GM23338 (cell line): ENCODE measurements around the gene NLRC5. TPM values are rescaled to one million over a fixed set of nuclear protein-coding genes. Genes with fewer than 3 reads are reported as not detected.

Source experiments
- ATAC-seq: fragments of 200-7000 bp; cut with Tn5 transposase; 3 replicates; pipeline ENCODE4 v1.9.1; 2020
- DNase-seq: peaks from one replicate; pipeline ENCODE4 v3.0.0-alpha.2; 2015; ENCODE audit warnings: low spot score
- H2AFZ ChIP-seq: fragments of 200-600 bp; sonication (generic); 2 replicates; pipeline ENCODE4 v1.8.0; 2016; ENCODE audit warnings: antibody characterized with exemption, mild to moderate bottlenecking, moderate library complexity
- H3F3A ChIP-seq: fragments of 200-600 bp; sonication (generic); replicated peaks from 2 replicates; pipeline ENCODE4 v1.8.0; 2017; ENCODE audit warnings: antibody characterized with exemption, mixed run types, low read depth
- H3K27ac ChIP-seq: fragments of 200-600 bp; sonication (generic); 2 replicates; pipeline ENCODE4 v1.6.1; 2016; ENCODE audit warnings: low read depth
- H3K27me3 ChIP-seq: fragments of 200-600 bp; sonication (generic); 2 replicates; pipeline ENCODE4 v1.8.0; 2016; ENCODE audit warnings: mild to moderate bottlenecking, mixed run types, moderate library complexity; ENCODE audit not compliant: insufficient read depth
- H3K36me3 ChIP-seq: fragments of 200-600 bp; sonication (generic); 2 replicates; pipeline ENCODE4 v1.8.0; 2016; ENCODE audit warnings: mild to moderate bottlenecking; ENCODE audit not compliant: insufficient read depth
- H3K4me1 ChIP-seq: fragments of 200-600 bp; sonication (generic); 2 replicates; pipeline ENCODE4 v1.8.0; 2016; ENCODE audit warnings: mild to moderate bottlenecking, moderate library complexity; ENCODE audit not compliant: insufficient read depth
- H3K4me2 ChIP-seq: fragments of 200-600 bp; sonication (generic); 2 replicates; pipeline ENCODE4 v1.7.1; 2017; ENCODE audit warnings: mixed run types
- H3K4me3 ChIP-seq: fragments of 200-600 bp; sonication (generic); 2 replicates; pipeline ENCODE4 v1.6.1; 2016; ENCODE audit warnings: mixed run types
- H3K79me2 ChIP-seq: fragments of 200-600 bp; sonication (generic); replicated peaks from 2 replicates; pipeline ENCODE4 v1.8.0; 2017; ENCODE audit warnings: mild to moderate bottlenecking; ENCODE audit not compliant: insufficient read depth
- H3K9me2 ChIP-seq: fragments of 200-600 bp; sonication (generic); 2 replicates; pipeline ENCODE4 v1.8.0; 2017; ENCODE audit not compliant: insufficient read depth
- H4K20me1 ChIP-seq: fragments of 200-600 bp; sonication (generic); replicated peaks from 2 replicates; pipeline ENCODE4 v1.8.0; 2017; ENCODE audit warnings: mild to moderate bottlenecking; ENCODE audit not compliant: insufficient read depth
- H3K27ac Mint-ChIP-seq: 2 replicates; pipeline ENCODE4 v1.8.0; 2020; ENCODE audit warnings: inconsistent platforms, mild to moderate bottlenecking, moderate library complexity, mixed read lengths
- H3K27me3 Mint-ChIP-seq: 3 replicates; pipeline ENCODE4 v1.8.0; 2022; ENCODE audit warnings: low read depth, mild to moderate bottlenecking, moderate library complexity, mixed read lengths, inconsistent platforms; ENCODE audit not compliant: insufficient read depth, poor library complexity
- H3K36me3 Mint-ChIP-seq: 3 replicates; pipeline ENCODE4 v1.8.0; 2021; ENCODE audit warnings: low read depth, mild to moderate bottlenecking, inconsistent platforms, moderate library complexity, mixed read lengths
- H3K4me1 Mint-ChIP-seq: 3 replicates; pipeline ENCODE4 v1.8.0; 2020; ENCODE audit warnings: mild to moderate bottlenecking, inconsistent platforms, mixed read lengths
- H3K4me3 Mint-ChIP-seq: 3 replicates; pipeline ENCODE4 v1.8.0; 2021; ENCODE audit warnings: moderate library complexity, mild to moderate bottlenecking, inconsistent platforms, mixed read lengths
- H3K9me3 Mint-ChIP-seq: 3 replicates; pipeline ENCODE4 v1.8.0; 2020; ENCODE audit warnings: moderate library complexity, mild to moderate bottlenecking, inconsistent platforms, mixed read lengths
- CTCF ChIP-seq, 2 experiments: fragments of 200-600 bp in 1 of 2; sonication (generic) in 1 of 2; conservative IDR thresholded peaks; 2 replicates each; pipeline versions ENCODE4 v1.5.1 to v1.6.1; 2016 to 2017; ENCODE audit warnings: antibody characterized with exemption in 2 of 2, low read depth in 2 of 2, mild to moderate bottlenecking in 2 of 2, moderate library complexity in 1 of 2
- ETS1 ChIP-seq: IDR thresholded peaks from 2 replicates; pipeline ENCODE4 v1.6.1; 2016; ENCODE audit warnings: antibody characterized with exemption
- EZH2phosphoT487 ChIP-seq: fragments of 200-600 bp; sonication (generic); IDR thresholded peaks from one replicate; pipeline ENCODE4 v1.8.1; 2018; ENCODE audit warnings: antibody characterized with exemption; ENCODE audit not compliant: unreplicated experiment
- JUNB ChIP-seq: IDR thresholded peaks from one replicate; pipeline ENCODE4 v1.6.1; 2016; ENCODE audit warnings: antibody characterized with exemption; ENCODE audit not compliant: unreplicated experiment
- NANOG ChIP-seq: IDR thresholded peaks from 2 replicates; pipeline ENCODE4 v1.6.1; 2016; ENCODE audit warnings: antibody characterized with exemption, borderline replicate concordance
- POLR2AphosphoS5 ChIP-seq: IDR thresholded peaks from 2 replicates; pipeline ENCODE4 v1.6.1; 2016; ENCODE audit warnings: antibody characterized with exemption, low read depth
- STAT1 ChIP-seq: IDR thresholded peaks from one replicate; pipeline ENCODE4 v1.6.1; 2016; ENCODE audit warnings: antibody characterized with exemption; ENCODE audit not compliant: unreplicated experiment
- ZNF114 ChIP-seq: fragments of 250-450 bp; sonication (Bioruptor Pico); IDR thresholded peaks from 2 replicates; pipeline ENCODE4 v1.5.0; 2020; ENCODE audit warnings: mild to moderate bottlenecking, moderate library complexity
- ZNF331 ChIP-seq: fragments of 250-450 bp; sonication (Bioruptor Pico); IDR thresholded peaks from 2 replicates; pipeline ENCODE4 v1.5.0; 2020; ENCODE audit warnings: low read depth, mild to moderate bottlenecking, moderate library complexity
- polyA plus RNA-seq: library from polyadenylated mRNA; unstranded; fragments of >200 nt; fragmentation: Nextera tagmentation; extraction: Ambion mirVana; gene quantifications from 2 replicates; pipeline ENCODE4 v1.2.1, GENCODE V29; 2016
- total RNA-seq: library from RNA; depleted of rRNA; stranded (reverse); fragments of >200 nt; shearing (Covaris generic); gene quantifications from 2 replicates; pipeline ENCODE4 v1.2.3, GENCODE V29; 2014
- TF ChIP-seq, protein P1 (sequence below): fragments of 250-450 bp; sonication (Bioruptor Pico); IDR thresholded peaks from 2 replicates; pipeline ENCODE4 v1.5.0; 2020; ENCODE audit warnings: mild to moderate bottlenecking, moderate library complexity
- TF ChIP-seq, protein P2 (sequence below): IDR thresholded peaks from one replicate; pipeline ENCODE4 v1.6.1; 2018; ENCODE audit warnings: antibody characterized with exemption; ENCODE audit not compliant: unreplicated experiment

NLRC5 gene
- total and polyA plus RNA-seq, 2 experiments from 2014 or later, result 2.3 to 3.9 TPM

DNA sequence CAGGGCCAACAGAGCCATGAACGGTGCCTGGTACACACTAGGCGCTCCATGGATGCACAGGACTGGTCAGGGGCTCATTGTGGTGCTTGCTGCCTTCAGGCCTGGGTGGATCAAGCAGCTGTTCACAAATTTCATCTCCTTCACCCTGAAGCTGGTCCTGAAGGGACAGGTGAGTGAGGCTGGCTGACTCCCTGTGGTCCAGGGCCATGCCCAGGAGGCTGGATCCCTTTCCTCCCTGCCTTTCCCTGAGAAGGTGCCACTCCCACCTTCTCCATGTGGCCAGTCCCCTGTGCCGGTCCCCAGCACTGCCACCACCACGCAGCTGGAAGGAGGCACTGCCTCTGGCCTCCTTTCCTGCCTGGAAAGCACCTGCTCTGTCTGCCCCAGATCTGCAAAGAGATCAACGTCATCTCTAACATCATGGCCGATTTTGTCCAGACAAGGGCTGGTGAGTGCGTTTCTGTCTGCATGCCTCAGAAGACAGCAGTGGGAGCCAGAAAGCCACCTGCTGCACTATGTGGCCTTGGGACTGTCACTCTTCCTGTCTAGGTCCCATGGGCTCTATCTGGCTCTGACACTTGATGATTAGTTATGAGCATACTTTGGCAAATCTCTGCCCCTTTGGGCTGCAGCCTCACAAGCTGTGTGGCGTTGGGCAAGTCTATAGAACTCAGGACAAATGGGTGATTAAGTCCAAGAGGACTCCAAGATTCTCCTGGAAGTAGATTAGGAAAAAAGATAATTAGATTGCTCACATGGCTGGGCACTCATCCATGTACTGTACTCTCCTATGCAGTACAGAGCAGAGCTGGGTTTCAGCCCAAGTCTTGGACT lies 18.2 kb upstream of the NLRC5 start:
- H3K4me1 Mint-ChIP-seq, result no peaks in the 10 kb centered on the region; the same call in 2 of the 3 replicates
- no peak overlapping the region for H3K4me2 ChIP-seq
- H3K27me3 ChIP-seq, result no peaks in the 10 kb centered on the region
- no peaks in the 10 kb centered on the region for H3K36me3 Mint-ChIP-seq
- H3K79me2 ChIP-seq, result no peaks in the 10 kb centered on the region
- no peaks in the 10 kb centered on the region for H3K36me3 ChIP-seq
- ATAC-seq, result no peak
- no peaks in the 10 kb centered on the region for H4K20me1 ChIP-seq
- TF ChIP-seq ETS1 (no peak), JUNB (no peak), STAT1 (no peak), CTCF (conservative IDR thresholded peaks at IDR 0.05; ENCODE audit: low read depth in 2 of 2) (no peak), EZH2phosphoT487 (no peak), POLR2AphosphoS5 (no peak), NANOG (no peak), ZNF331 (CRISPR knock-in tag) (no peak), ZNF114 (CRISPR knock-in tag) (no peak)
- TF ChIP-seq, protein P1, sequence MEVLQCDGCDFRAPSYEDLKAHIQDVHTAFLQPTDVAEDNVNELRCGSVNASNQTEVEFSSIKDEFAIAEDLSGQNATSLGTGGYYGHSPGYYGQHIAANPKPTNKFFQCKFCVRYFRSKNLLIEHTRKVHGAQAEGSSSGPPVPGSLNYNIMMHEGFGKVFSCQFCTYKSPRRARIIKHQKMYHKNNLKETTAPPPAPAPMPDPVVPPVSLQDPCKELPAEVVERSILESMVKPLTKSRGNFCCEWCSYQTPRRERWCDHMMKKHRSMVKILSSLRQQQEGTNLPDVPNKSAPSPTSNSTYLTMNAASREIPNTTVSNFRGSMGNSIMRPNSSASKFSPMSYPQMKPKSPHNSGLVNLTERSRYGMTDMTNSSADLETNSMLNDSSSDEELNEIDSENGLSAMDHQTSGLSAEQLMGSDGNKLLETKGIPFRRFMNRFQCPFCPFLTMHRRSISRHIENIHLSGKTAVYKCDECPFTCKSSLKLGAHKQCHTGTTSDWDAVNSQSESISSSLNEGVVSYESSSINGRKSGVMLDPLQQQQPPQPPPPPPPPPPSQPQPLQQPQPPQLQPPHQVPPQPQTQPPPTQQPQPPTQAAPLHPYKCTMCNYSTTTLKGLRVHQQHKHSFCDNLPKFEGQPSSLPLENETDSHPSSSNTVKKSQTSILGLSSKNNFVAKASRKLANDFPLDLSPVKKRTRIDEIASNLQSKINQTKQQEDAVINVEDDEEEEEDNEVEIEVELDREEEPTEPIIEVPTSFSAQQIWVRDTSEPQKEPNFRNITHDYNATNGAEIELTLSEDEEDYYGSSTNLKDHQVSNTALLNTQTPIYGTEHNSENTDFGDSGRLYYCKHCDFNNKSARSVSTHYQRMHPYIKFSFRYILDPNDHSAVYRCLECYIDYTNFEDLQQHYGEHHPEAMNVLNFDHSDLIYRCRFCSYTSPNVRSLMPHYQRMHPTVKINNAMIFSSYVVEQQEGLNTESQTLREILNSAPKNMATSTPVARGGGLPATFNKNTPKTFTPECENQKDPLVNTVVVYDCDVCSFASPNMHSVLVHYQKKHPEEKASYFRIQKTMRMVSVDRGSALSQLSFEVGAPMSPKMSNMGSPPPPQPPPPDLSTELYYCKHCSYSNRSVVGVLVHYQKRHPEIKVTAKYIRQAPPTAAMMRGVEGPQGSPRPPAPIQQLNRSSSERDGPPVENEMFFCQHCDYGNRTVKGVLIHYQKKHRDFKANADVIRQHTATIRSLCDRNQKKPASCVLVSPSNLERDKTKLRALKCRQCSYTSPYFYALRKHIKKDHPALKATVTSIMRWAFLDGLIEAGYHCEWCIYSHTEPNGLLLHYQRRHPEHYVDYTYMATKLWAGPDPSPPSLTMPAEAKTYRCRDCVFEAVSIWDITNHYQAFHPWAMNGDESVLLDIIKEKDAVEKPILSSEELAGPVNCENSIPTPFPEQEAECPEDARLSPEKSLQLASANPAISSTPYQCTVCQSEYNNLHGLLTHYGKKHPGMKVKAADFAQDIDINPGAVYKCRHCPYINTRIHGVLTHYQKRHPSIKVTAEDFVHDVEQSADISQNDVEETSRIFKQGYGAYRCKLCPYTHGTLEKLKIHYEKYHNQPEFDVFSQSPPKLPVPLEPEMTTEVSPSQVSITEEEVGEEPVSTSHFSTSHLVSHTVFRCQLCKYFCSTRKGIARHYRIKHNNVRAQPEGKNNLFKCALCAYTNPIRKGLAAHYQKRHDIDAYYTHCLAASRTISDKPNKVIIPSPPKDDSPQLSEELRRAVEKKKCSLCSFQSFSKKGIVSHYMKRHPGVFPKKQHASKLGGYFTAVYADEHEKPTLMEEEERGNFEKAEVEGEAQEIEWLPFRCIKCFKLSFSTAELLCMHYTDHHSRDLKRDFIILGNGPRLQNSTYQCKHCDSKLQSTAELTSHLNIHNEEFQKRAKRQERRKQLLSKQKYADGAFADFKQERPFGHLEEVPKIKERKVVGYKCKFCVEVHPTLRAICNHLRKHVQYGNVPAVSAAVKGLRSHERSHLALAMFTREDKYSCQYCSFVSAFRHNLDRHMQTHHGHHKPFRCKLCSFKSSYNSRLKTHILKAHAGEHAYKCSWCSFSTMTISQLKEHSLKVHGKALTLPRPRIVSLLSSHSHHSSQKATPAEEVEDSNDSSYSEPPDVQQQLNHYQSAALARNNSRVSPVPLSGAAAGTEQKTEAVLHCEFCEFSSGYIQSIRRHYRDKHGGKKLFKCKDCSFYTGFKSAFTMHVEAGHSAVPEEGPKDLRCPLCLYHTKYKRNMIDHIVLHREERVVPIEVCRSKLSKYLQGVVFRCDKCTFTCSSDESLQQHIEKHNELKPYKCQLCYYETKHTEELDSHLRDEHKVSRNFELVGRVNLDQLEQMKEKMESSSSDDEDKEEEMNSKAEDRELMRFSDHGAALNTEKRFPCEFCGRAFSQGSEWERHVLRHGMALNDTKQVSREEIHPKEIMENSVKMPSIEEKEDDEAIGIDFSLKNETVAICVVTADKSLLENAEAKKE (CRISPR knock-in tag), result no peak
- TF ChIP-seq, protein P2, sequence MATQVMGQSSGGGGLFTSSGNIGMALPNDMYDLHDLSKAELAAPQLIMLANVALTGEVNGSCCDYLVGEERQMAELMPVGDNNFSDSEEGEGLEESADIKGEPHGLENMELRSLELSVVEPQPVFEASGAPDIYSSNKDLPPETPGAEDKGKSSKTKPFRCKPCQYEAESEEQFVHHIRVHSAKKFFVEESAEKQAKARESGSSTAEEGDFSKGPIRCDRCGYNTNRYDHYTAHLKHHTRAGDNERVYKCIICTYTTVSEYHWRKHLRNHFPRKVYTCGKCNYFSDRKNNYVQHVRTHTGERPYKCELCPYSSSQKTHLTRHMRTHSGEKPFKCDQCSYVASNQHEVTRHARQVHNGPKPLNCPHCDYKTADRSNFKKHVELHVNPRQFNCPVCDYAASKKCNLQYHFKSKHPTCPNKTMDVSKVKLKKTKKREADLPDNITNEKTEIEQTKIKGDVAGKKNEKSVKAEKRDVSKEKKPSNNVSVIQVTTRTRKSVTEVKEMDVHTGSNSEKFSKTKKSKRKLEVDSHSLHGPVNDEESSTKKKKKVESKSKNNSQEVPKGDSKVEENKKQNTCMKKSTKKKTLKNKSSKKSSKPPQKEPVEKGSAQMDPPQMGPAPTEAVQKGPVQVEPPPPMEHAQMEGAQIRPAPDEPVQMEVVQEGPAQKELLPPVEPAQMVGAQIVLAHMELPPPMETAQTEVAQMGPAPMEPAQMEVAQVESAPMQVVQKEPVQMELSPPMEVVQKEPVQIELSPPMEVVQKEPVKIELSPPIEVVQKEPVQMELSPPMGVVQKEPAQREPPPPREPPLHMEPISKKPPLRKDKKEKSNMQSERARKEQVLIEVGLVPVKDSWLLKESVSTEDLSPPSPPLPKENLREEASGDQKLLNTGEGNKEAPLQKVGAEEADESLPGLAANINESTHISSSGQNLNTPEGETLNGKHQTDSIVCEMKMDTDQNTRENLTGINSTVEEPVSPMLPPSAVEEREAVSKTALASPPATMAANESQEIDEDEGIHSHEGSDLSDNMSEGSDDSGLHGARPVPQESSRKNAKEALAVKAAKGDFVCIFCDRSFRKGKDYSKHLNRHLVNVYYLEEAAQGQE, result no peak
- 0 out of 3 replicates have a peak, but pooled peaks cover 2% of the 10 kb centered on the region for H3K9me3 Mint-ChIP-seq
- no peak for DNase-seq
- peaks cover 10% of the 10 kb centered on the region for H3K27me3 Mint-ChIP-seq
- no peak overlapping the region for H3K27ac Mint-ChIP-seq
- H3K4me3 ChIP-seq, result no peak overlapping the region
- H3K27ac ChIP-seq, result no peak overlapping the region
- no peaks in the 10 kb centered on the region for H3K4me1 ChIP-seq
- no peaks in the 10 kb centered on the region for H3F3A ChIP-seq
- H2AFZ ChIP-seq, result no peak overlapping the region
- no peak overlapping the region for H3K4me3 Mint-ChIP-seq
- H3K9me2 ChIP-seq, result no peaks in the 10 kb centered on the region
